SK-N-SH (cell line): ENCODE data around the gene SEZ6.

ENCODE experiments used
- CTCF ChIP-seq: fragments of 200-600 bp; sonication (generic); IDR thresholded peaks from 2 replicates; pipeline ENCODE4 v1.6.1; 2017; ENCODE audit warnings: antibody characterized with exemption, mild to moderate bottlenecking, moderate library complexity
- EP300 ChIP-seq, 2 experiments: IDR thresholded peaks; 2 replicates each; pipeline versions ENCODE4 v1.4.0 to v1.6.1; 2012; ENCODE audit warnings: borderline replicate concordance in 1 of 2, low read depth in 1 of 2, low read length in 1 of 2
- FOXM1 ChIP-seq: IDR thresholded peaks from 2 replicates; pipeline ENCODE4 v1.4.0; 2012; ENCODE audit warnings: low read depth, mild to moderate bottlenecking
- GABPA ChIP-seq: IDR thresholded peaks from 2 replicates; pipeline ENCODE4 v1.4.0; 2012; ENCODE audit warnings: low read depth, mild to moderate bottlenecking
- JUND ChIP-seq: IDR thresholded peaks from 2 replicates; pipeline ENCODE4 v1.4.0; 2012
- MXI1 ChIP-seq: IDR thresholded peaks from 2 replicates; pipeline ENCODE4 v1.6.1; 2012; ENCODE audit warnings: mild to moderate bottlenecking, low read depth, low read length, improper control_type of control experiment
- RAD21 ChIP-seq: IDR thresholded peaks from 2 replicates; pipeline ENCODE4 v1.6.1; 2012; ENCODE audit warnings: mild to moderate bottlenecking, low read length
- REST ChIP-seq: IDR thresholded peaks from 2 replicates; pipeline ENCODE4 v1.6.1; 2012; ENCODE audit warnings: mild to moderate bottlenecking, low read depth, low read length, moderate library complexity
- SMC3 ChIP-seq: IDR thresholded peaks from 2 replicates; pipeline ENCODE4 v1.6.1; 2012; ENCODE audit warnings: low read depth, low read length, improper control_type of control experiment
- TAF1 ChIP-seq: IDR thresholded peaks from 2 replicates; pipeline ENCODE4 v1.6.1; 2012; ENCODE audit warnings: low read depth, mild to moderate bottlenecking, low read length, moderate library complexity, borderline replicate concordance
- TCF12 ChIP-seq: IDR thresholded peaks from 2 replicates; pipeline ENCODE4 v1.4.0; 2012
- YY1 ChIP-seq: IDR thresholded peaks from 2 replicates; pipeline ENCODE4 v1.4.0; 2012; ENCODE audit warnings: low read depth, mild to moderate bottlenecking
- TF ChIP-seq, protein P1 (sequence below): fragments of 150-350 bp; IDR thresholded peaks from 2 replicates; pipeline ENCODE4 v1.6.1; 2017; ENCODE audit warnings: antibody characterized with exemption, low read length, low read depth, borderline replicate concordance

- no peak for TF ChIP-seq EP300 (IDR thresholded peaks at IDR 0.05; ENCODE audit: borderline replicate concordance in 1 of 2, low read depth in 1 of 2, low read length in 1 of 2)
- TF ChIP-seq CTCF = no peak
- TF ChIP-seq GABPA = no peak
- no peak for TF ChIP-seq TCF12
- TF ChIP-seq YY1 = no peak
- TF ChIP-seq, protein P1, sequence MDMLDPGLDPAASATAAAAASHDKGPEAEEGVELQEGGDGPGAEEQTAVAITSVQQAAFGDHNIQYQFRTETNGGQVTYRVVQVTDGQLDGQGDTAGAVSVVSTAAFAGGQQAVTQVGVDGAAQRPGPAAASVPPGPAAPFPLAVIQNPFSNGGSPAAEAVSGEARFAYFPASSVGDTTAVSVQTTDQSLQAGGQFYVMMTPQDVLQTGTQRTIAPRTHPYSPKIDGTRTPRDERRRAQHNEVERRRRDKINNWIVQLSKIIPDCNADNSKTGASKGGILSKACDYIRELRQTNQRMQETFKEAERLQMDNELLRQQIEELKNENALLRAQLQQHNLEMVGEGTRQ = no peak
- TF ChIP-seq RAD21 = no peak
- 0 out of 2 replicates have a peak, but pooled peaks have one; percentile 26 for TF ChIP-seq MXI1
- TF ChIP-seq FOXM1 = no peak
- no peak for TF ChIP-seq REST
- no peak for TF ChIP-seq TAF1
- TF ChIP-seq JUND = no peak
- no peak for TF ChIP-seq SMC3
These were observed 57.0 kb downstream of the SEZ6 start for GRCh38 chr17:28948873-28949184.
